ENCODE results near the gene KCNC3.

- TF ChIP-seq POLR2A (IDR thresholded peaks at IDR 0.05) (no peak), CTCF (IDR thresholded peaks at IDR 0.05) (no peak)
Observed at GRCh38 chr19:50362656-50363424, 33.7 kb upstream of the KCNC3 start.
